ENCODE results near the gene ZNF273. TPM values are rescaled to one million over a fixed set of nuclear protein-coding genes. Genes with fewer than 3 reads are reported as not detected.

ZNF273 gene
- polyA plus RNA-seq, 1 donor (not counting 4 experiments of a cell fraction or from before 2014, with no cell fraction given): 4.7 TPM

- Histone ChIP-seq H3K27me3 (ENCODE audit: control insufficient read depth, extremely low read depth, insufficient read depth, low read length) (peaks cover 3% of the 10 kb centered on the region), H3K79me2 (ENCODE audit: control insufficient read depth, insufficient read depth, low read length) (no peaks in the 10 kb centered on the region), H3K9me3 (ENCODE audit: control insufficient read depth, low read depth, low read length) (peaks cover 2% of the 10 kb centered on the region), H3K4me1 (ENCODE audit: control insufficient read depth, extremely low read depth, insufficient read depth, low read length) (peaks cover 12% of the 10 kb centered on the region), H3K36me3 (ENCODE audit: control insufficient read depth in 2 of 2, extremely low read depth in 1 of 2, insufficient read depth in 2 of 2, low read length in 2 of 2) (no peaks in the 10 kb centered on the region), H3K9ac (ENCODE audit: control insufficient read depth, extremely low read depth, insufficient read depth, low read length) (no peak overlapping the region), H3K9me1 (ENCODE audit: control insufficient read depth, extremely low read depth, insufficient read depth, low read length) (no peaks in the 10 kb centered on the region), H3K4me2 (ENCODE audit: control insufficient read depth, extremely low read depth, insufficient read depth, low read depth, low read length) (no peak overlapping the region), H3K27ac (ENCODE audit: control insufficient read depth, insufficient read depth, low read length) (no peak overlapping the region), H3K4me3 (ENCODE audit: control insufficient read depth in 2 of 3, extremely low read depth in 1 of 3, insufficient read depth in 2 of 3, low read depth in 1 of 3, low read length in 3 of 3) (no peak overlapping the region), H4K20me1 (ENCODE audit: control insufficient read depth, extremely low read depth, insufficient read depth, low read length) (no peaks in the 10 kb centered on the region), H2AFZ (ENCODE audit: control insufficient read depth, low read length) (no peak overlapping the region)
- no peak for TF ChIP-seq CTCF (optimal IDR thresholded peaks at IDR 0.05 in 1 of 3, IDR thresholded peaks at IDR 0.05 in 1 of 3, conservative IDR thresholded peaks at IDR 0.05 in 1 of 3; ENCODE audit: extremely low read depth in 1 of 3, insufficient read depth in 2 of 3, low read length in 3 of 3)
- TF ChIP-seq EZH2 (IDR thresholded peaks at IDR 0.05; ENCODE audit: low read length): no peak
- no peak for DNase-seq (ENCODE audit: low read depth, low spot score)
- dilution Hi-C loops (cut with MboI; ENCODE audit: extremely low pct_ligation_motif_present, low sequenced_read_pairs): no loop called here
- no peak for FAIRE-seq
Measured at GRCh38 chr7:64888561-64888900, 14.5 kb upstream of the ZNF273 start.

GRCh38 chr7:64888901-64889685 lies 14.0 kb upstream of the ZNF273 start:
- Histone ChIP-seq H3K27me3 (ENCODE audit: control insufficient read depth, extremely low read depth, insufficient read depth, low read length) (no peaks in the 10 kb centered on the region), H3K4me1 (ENCODE audit: control insufficient read depth, extremely low read depth, insufficient read depth, low read length) (peaks cover 12% of the 10 kb centered on the region), H3K36me3 (ENCODE audit: control insufficient read depth in 2 of 2, extremely low read depth in 1 of 2, insufficient read depth in 2 of 2, low read length in 2 of 2) (no peaks in the 10 kb centered on the region), H4K20me1 (ENCODE audit: control insufficient read depth, extremely low read depth, insufficient read depth, low read length) (no peaks in the 10 kb centered on the region), H3K4me3 (ENCODE audit: control insufficient read depth in 2 of 3, extremely low read depth in 1 of 3, insufficient read depth in 2 of 3, low read depth in 1 of 3, low read length in 3 of 3) (no peak overlapping the region), H3K9me3 (ENCODE audit: control insufficient read depth, low read depth, low read length) (peaks cover 2% of the 10 kb centered on the region), H3K9me1 (ENCODE audit: control insufficient read depth, extremely low read depth, insufficient read depth, low read length) (no peaks in the 10 kb centered on the region), H3K79me2 (ENCODE audit: control insufficient read depth, insufficient read depth, low read length) (no peaks in the 10 kb centered on the region), H3K27ac (ENCODE audit: control insufficient read depth, insufficient read depth, low read length) (no peak overlapping the region), H2AFZ (ENCODE audit: control insufficient read depth, low read length) (no peak overlapping the region), H3K4me2 (ENCODE audit: control insufficient read depth, extremely low read depth, insufficient read depth, low read depth, low read length) (no peak overlapping the region), H3K9ac (ENCODE audit: control insufficient read depth, extremely low read depth, insufficient read depth, low read length) (no peak overlapping the region)
- TF ChIP-seq CTCF (optimal IDR thresholded peaks at IDR 0.05 in 1 of 3, IDR thresholded peaks at IDR 0.05 in 1 of 3, conservative IDR thresholded peaks at IDR 0.05 in 1 of 3; ENCODE audit: extremely low read depth in 1 of 3, insufficient read depth in 2 of 3, low read length in 3 of 3): no peak
- TF ChIP-seq EZH2 (IDR thresholded peaks at IDR 0.05; ENCODE audit: low read length): no peak
- dilution Hi-C loops (cut with MboI; ENCODE audit: extremely low pct_ligation_motif_present, low sequenced_read_pairs): no loop called here
- FAIRE-seq (no peak), DNase-seq (ENCODE audit: low read depth, low spot score) (no peak)
